ELR (cell line): Measurements from ENCODE around the gene KCNMB2.
"Not testable (repeated sequence)": the region's sequence is repeated elsewhere in the genome, so short reads cannot be mapped to it uniquely, and the experiment has no call there.

Experiments used
- DNase-seq: peaks from one replicate; pipeline ENCODE4 v3.0.0-alpha.2; 2015; ENCODE audit warnings: low read depth

The KCNMB2 gene

DNA sequence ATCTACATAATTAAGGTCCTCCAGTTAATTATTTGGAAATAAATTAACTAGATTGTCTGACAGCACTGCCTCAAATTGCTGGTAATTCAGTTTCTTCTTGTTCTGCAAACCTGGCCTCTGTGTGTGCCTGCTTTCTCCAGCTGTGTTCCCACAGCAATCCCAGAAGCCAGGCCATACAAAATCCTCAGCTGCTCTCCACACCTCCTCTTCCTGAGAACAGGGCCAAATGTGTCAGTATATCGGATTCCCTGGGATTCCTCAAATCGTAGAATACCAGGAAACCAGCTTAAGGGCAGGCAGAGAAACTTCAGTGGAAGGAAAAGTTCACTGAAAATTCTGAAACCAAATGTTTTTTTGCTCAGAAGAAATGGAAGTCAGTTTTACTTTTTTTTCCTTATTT is 273.9 kb downstream of the KCNMB2 start:
- no peak for DNase-seq

DNA sequence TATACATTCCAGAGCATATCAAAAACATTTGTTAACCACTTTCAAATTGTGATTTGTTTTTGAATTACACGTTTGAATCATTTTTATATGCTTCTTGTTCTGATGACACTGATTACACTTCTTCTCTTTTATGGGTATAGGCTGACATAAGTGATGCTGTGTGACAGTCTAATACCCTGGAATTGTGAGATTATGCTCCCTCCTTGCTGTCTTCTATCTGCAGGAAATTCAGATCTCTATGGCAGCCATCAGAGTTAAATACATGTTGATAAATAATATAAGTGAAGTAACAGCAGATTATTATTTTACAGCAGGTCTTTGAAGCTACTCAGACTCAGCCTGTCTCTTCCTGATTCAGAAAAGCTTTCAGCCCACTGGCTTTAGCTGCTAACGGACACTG is 286.5 kb downstream of the KCNMB2 start:
- no peak for DNase-seq

DNA sequence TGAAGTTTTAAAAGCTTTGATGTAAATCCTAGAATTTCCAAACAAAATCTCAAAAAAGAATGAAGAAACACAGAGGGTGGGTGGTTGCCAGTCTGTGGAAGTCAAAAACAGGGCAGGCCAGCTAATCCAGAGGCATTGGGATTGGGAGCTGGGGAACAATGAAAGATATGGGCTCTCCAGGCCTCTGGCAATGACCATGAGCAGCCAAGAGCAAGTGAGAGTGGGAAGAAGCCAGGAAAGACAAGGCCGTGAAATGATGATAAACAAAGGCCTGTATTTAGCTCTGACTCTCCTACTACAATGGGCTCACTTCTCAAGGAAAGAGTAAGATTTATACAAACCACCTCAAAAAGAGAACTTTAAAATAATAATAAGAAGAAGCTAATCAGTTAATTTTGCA is 286.9 kb downstream of the KCNMB2 start:
- DNase-seq: no peak

DNA sequence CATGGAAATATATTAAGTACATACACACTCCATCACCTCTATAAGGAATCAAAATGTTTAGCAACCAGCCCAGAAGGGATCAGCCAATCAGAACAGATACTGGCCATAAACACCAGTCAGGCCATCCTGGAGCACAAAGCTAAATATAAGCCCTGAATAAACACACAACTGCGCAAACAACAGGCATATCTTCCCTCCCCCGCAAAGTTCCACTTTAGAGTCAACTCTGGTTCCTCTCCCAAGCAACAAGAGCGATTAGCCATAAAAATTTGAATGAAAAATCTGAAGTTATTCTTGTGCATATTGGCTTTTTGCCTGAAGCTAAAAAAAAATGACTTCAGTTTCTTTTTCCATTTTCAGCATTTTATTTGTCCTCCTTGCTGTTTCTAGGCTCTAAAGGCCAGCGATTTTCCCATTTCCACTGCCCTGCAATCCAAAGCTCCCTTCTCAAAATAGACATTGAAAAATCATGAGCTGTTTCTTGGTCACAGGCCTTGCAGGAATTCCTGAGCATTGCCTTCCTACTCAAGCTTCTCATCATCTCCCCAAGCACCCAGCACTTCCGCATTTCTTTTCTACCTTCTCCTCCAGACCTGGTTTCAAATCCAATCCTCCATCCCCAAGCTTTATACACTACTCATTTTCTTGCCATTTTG is 287.5 kb downstream of the KCNMB2 start:
- DNase-seq: no peak

DNA sequence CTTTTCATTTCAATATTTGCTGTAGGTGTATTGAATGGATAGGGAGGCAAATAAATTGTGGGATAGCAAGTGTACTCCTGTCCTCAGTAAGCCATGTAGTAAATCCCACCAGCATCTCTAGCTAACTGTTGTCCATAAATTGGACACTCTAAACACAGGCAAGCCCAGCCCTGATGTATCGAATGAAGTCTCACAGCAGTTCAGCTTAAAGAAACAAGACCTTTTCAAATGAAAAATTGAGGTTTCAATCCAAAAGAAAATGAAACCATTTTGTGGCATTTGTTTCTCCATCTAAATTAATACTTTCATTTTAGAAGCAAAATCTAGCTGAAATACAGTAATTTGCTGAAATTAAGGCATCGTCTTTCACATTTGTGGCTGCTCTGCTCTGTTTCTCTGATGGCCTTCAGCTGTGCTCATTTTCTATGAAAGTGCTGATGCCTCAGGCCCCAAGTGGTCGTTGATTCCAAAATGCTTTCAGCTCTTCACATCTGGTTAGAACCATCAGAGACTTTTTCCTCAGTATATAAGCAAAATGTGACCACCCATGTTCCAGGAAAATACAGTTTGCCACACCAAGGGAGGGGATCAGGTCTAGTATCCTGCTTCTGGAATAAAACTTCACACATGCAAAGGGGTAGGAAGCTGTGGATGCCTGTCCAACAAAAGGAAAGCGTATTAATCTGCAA is 290.3 kb downstream of the KCNMB2 start:
- no peak for DNase-seq

DNA sequence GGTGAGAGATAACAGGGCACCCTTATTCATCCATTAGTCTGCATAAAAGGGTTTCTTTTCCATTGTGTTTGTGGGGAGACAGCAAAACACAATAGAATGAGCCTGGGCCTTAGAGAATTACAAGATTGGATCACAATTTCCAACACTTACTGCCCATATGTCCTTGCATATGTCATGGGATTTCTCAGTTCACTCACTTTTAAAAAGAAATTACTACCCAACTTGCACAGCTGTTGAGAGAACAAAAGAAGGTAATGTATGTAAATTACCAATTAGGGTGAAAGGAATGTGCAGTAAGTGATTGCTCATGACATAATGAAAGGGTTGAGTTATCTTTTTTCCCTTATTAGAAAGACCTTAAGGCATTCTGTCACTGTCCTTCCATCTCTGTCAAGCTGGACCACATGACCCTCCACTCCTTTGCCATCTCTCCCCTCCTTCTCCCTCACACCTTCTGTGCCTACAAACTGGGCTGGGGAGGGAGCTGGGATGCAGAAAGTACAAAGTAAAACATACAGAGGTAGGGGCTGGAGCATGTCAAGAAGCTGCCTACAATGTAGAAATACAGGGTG is 291.1 kb downstream of the KCNMB2 start:
- DNase-seq: no peak

DNA sequence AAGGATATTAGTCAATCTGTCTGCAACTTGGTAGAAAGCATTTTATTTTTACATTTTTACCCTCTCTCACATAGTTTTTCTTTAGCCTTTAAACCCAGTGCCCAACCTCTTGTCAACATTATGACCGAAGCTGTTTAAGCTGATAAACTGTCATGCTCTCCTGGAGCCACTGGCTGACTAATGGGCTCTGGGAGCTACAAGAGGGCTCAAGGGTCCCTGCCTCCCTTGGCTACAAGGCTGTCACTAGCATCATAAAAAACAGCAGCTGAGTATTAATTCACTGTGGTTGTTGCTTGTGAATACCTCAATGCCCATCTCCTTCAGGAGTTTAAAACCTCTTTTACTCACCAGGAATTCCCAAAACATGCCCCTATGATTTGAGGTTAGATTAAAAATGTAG is 297.5 kb downstream of the KCNMB2 start:
- DNase-seq: no peak

DNA sequence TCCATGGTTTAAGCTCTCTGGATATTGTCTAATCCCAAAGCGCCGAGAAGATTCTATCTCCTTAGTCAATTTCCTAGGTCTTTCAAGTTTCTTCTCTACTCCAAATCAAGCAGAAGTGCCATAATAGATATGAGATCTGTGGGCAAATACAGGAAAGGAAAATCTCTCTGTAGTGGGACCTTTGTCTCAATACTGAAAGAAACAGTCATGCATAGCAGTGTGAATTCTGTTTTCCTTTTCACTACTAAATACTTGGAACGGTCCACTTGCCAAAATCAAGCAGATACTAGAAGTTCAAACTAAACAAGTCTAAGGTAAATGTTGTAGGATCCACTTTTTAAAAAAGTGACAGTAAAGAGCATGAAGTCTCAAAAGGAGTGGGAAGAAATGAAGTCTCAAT is 298.8 kb downstream of the KCNMB2 start:
- DNase-seq: no peak

DNA sequence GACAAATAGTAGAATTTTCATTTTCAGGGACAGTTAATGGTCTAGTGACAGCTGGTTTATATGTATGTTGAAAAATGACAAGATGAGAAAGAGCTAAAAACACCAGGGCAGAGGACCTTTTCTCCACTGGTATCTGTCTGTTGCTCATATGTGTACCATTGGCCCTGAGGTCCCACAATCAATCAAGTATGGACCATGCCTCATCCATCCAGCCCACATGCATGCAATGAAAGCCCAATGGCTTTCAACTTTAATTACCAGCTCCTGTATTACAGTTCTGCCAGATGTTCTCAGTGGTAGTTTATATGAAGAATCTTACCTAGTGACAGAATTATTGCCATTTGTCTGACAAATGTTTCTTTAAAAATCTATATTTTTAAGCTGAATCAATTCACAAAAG is 301.3 kb downstream of the KCNMB2 start:
- DNase-seq: no peak

DNA sequence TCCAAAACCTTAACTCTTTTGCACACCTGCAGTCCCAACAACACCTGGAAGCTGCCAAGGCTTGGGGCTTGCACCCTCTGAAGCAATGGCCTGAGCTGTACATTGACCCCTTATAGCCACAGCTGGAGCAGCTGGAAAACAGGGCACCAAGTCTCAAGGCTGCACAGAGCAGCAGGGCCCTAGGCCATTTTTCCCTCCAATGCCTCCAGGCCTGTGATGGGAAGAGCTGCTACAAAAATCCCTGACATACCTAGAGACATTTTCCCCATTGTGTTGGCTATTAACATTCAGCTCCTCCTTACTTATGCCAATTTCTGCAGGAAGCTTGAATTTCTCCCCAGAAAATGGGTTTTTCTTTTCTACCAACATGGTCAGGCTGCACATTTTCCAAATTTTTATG is 304.4 kb downstream of the KCNMB2 start:
- no peak for DNase-seq

DNA sequence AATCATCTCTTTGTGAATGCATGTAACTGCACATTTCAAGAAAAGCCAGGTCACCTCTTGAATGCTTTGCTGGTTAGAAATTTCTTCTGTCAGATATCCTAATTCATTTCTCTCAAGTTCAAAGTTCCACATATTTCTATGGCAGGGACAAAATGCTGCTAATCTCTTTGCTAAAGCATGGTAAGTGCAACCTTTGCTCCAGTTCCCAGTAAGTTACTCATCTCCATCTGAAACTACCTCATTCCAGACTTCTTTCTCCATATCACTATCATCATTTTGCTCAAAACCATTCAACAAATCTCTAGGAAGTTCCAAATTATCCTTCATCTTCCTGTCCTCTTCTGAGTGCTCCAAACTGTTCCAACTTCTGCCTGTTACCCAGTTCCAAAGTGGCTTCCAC is 304.8 kb downstream of the KCNMB2 start:
- DNase-seq: no peak

DNA sequence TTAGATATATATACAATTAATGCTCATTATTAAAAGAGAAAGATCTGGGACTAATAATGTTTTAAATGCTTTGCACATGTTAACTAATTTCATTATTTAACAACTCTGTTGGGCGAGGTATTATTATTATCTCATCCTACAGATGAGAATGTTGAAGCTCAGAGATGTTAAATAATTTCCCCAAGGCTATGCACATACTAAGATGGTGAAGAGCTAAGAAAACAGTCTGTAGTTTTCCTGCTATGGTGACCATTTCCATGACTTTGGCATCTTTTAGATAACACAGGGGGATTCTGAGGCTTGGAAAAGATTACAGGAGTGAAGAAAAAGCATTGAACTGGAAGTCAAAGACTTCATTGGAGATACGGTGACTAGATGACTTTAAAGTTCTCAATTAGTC is 308.7 kb downstream of the KCNMB2 start:
- no peak for DNase-seq

DNA sequence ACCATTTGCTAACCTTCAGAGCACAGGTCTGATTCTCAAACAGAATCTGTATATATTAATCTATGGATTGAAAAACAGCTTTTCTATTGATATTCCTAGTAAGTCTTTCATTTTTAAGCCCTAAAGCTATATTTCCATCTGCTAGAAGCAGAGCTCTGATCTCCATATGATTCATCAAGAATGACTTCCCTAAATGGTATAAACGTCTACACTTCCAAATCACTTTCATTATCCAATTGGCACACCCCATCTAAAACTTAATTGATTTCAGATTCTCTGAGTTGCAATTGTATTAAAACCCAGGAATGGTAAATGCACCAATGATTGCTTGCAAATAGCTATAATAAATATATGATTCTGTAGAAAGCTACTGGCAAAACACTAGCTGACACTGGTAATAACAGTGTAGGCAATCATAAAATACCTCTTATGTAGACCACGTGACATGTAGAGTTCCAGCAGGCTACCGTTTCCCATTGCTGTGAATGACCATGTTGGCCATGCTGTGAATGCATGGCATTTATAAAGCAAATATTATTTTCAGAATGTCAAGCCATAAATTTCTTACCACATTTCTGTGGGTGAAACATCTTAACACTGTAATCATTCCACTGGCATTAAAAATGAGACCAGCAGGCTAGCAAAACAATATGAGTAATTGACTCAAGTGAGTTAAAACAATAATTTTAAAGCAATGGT is 309.3 kb downstream of the KCNMB2 start:
- DNase-seq: no peak

DNA sequence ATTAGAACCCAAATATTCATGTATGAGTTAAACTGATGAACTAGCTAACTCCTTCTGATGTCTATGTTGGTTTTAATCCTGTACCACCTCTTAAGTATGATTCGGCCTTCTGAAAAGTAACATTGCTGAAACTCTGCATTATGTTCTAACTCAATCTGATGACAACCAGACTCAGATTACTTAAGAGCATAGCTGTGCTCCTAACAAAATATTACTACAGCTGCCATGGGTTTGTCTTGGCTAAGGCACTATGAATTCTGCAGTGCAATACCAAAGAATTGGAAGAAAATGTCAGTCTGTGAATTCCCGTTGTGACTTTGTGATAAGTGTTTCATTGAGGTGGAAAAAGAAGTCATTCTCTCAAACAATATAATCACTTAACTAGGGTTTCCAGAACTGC is 311.0 kb downstream of the KCNMB2 start:
- DNase-seq: no peak

DNA sequence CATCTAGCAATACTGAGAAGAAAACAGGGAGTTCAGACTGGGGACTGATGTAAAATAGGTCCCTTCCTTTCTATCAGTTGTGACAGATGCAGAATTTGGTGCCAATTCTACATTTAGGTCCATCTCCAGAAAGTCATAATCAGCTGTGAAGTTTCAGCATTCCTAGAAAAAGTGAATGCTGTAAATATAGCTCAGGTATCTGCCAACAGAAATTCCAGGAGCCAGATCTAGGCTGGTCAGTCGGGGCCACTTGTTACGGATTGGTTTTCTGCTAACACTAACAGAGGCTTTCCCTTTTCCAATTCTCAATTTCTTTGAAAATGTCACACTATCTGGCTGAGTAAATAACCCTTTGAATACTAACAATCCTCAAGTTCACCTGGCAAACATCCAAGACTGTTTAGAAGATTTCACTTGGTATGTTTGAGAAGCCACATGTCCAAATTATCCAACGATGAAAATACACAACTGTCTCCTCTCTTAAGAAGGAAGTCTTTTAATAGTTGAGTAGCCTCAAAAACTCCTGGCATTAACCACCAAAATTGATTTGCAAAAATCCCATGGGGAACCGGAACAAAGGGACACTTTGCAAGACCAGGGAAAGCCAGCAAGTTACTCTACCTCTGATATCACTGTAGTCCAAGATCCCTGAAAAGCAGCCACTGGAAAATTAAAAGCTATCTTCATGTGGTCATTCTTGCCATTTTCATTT is 313.1 kb downstream of the KCNMB2 start:
- DNase-seq: no peak

DNA sequence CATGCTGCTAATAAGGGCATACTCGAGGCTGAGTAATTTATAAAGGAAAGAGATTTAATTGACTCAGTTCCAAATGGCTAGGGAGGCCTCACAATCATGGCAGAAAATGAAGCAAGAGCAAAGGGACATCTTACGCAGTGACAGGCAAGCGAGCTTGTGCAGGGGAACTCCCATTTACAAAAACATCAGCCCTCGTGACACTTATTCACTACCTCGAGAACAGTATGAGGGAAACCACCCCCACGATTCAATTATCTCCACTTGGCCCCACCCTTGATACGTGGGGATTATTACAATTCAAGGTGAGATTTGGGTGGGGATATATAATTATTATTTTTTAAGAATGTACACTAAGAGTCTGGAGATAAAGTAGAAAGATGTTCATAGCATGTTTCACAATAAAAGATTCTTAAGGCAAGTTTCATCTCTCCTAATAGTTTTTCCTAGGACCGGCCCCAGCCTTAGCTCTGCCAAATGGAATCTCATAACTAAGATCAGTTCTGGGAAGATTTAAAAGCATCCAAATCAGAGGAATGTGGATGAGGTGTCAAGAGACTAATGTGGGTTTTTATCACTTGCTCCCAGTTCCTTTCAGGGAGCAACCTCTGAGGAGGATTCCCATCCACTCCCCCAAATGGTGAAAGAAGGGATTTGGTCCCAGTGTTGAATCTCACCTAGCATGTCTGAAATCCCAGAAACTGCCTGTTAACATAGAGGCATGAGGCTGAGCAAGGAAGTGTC is 314.4 kb downstream of the KCNMB2 start:
- DNase-seq: no peak

DNA sequence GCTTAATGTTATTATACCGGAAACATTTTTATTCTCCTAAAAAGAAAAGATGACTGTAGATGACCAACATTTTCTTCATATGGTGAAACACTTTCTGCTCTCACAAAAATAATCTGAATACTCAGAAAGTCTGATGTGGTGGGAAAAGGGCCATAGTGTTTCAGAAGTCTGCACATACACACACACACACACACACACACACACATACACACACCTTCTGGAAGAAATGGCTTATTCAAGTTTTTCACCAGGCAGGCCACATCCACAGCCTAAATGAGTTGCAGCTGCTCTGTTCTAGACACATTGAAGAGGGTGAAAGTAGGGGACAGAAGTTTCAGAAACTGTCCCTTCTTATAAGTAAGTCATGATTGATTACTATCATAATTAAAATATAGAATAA is 315.3 kb downstream of the KCNMB2 start:
- DNase-seq: no peak

DNA sequence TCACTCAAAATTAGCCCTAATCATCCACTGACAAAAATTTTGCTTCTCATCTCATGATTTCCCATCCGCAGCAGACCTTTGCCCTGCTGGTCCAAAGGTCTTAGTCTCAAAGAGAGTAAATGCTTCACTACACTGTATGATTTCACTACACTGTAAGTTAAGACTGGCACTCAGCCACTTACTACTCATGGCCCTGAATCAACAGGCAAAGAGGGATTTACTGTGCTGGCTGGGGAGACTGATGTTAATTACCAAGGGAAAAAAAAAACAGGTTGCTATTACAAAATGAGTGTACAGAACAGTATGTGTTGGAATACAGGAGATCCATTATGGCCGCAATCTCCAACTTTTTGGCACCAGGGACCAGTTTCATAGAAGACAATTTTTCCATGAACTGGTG is 320.6 kb downstream of the KCNMB2 start:
- DNase-seq: no peak

DNA sequence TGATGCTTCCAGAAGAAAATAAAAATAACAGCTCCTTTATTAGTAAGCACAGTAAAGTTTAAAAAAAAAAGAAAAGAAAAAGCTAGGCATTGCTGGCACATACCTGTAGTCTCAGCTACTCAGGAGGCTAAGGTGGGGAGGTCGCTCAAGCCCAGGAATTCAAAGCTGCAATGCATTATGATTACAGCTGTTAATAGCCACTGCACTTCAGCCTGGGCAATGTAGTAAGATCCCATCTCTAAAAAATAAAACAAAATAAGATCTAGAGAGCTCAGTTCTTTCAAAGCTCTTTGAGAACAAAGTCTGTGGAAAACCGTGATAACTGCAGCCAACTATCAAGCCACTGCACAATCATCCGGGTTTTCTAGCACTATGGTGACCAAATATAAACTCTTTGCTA is 323.1 kb downstream of the KCNMB2 start:
- no peak for DNase-seq

DNA sequence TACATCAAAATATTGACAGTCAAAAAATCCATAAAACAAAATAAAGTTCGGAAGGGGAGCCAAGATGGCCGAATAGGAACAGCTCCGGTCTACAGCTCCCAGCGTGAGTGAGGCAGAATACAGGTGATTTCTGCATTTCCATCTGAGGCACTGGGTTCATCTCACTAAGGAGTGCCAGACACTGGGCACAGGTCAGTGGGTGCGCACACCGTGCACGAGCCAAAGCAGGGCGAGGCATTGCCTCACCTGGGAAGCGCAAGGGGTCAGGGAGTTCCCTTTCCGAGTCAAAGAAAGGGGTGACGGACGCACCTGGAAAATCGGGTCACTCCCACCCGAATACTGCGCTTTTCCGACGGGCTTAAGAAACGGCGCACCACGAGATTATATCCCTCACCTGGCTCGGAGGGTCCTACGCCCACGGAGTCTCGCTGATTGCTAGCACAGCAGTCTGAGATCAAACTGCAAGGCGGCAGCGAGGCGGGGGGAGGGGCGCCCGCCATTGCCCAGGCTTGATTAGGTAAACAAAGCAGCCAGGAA is 323.7 kb downstream of the KCNMB2 start:
- DNase-seq: not testable (repeated sequence)

DNA sequence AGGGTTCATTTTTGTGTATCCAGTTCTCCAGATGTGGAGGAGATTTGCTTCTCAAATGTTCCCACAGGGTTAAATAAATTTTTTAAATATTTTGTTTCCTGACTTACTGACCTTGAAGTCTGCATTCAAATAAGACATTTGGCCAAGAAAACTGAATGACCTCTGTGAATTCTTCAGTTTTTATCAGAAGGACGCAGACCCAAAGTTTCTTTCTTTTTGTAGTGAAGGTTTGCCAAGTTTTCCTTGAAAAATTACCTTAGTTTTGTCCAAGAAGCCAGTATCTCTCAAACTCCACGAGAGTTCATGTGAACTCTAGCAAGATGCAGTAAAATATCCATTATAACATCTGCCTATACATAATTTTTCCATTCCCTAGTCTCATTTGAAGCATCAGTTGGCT is 332.4 kb downstream of the KCNMB2 start:
- no peak for DNase-seq

DNA sequence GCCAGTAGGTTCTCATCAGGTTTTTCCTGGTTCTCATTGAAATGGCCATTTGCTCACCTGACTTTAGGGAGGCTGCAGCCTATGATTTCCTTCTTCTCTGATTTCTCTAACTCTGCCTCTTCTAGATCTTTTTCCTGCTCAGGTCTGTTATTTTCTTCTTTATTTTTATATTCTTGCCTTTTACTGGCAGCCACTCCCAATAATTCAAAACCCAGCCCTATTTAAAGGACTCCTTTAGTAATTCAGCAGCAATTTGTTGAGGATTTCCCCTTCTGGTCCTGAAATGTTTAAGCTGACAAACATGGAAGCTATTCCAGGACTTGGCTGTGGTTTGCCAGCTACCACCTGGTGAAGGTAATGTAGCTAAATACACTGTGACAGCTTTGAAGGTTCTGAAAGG is 333.8 kb downstream of the KCNMB2 start:
- no peak for DNase-seq
